Choroid plexus epithelial cell (primary cell): ENCODE data around the gene CDV3.
"Not testable (repeated sequence)": the region's sequence is repeated elsewhere in the genome, so short reads cannot be mapped to it uniquely, and the experiment has no call there.

Experiments used
- DNase-seq: peaks from one replicate; pipeline ENCODE4 v3.0.0-alpha.2; 2010; ENCODE audit warnings: low read depth
- H3K4me3 ChIP-seq: 2 replicates; pipeline ENCODE4 v1.5.1; 2011; ENCODE audit warnings: low read depth, mild to moderate bottlenecking, control low read depth, low read length, moderate library complexity
- TF ChIP-seq, protein P1 (sequence below): conservative IDR thresholded peaks from 2 replicates; pipeline ENCODE4 v1.5.1; 2011; ENCODE audit warnings: low read depth, mild to moderate bottlenecking, control low read depth, inconsistent platforms, low read length, moderate library complexity

CDV3 gene

DNA sequence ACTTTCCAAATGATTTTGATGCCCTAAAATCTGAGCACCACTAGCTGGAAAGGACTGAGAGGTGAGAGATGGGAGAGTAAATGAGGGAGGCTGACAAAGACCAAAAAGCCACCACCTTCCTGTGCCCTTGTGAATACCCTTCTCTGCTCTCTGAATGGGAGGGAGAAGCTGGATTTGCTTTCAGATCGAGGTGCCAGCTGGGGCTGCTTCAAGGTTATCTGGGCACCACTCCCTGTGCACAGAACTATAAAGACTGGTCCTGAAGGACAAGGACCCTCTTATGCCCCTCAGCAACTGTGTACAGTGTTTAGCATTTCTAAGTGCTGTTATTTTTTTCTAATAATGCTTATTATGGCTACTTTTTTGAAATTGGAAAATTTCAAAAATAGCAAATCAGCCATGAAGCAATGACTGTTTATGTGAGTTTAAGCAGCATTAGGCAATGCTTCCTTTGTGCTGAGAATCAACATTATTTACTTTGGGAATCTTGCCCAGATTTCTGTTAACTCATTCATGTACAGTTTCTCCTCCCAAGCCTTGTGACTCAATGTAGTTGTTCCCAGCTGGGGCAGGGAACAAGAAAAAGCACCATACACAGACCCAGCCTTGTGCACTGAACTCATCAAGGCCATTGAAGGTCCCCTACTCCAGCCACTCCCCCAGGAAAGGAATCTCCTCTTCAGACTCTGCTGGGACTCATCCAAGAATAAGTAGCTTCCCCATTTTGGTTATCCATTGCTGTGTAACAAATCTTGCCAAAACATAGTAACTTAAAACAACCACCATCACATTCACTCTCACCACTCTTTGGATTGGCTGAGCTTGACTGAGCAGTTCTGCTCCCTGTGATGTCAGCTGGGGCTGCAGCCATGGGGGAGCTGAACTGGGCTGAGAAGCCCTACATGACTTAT, 37.3 kb upstream of the CDV3 start:
- H3K4me3 ChIP-seq: no peak overlapping the region
- DNase-seq: peak; percentile 95
- TF ChIP-seq, protein P1, sequence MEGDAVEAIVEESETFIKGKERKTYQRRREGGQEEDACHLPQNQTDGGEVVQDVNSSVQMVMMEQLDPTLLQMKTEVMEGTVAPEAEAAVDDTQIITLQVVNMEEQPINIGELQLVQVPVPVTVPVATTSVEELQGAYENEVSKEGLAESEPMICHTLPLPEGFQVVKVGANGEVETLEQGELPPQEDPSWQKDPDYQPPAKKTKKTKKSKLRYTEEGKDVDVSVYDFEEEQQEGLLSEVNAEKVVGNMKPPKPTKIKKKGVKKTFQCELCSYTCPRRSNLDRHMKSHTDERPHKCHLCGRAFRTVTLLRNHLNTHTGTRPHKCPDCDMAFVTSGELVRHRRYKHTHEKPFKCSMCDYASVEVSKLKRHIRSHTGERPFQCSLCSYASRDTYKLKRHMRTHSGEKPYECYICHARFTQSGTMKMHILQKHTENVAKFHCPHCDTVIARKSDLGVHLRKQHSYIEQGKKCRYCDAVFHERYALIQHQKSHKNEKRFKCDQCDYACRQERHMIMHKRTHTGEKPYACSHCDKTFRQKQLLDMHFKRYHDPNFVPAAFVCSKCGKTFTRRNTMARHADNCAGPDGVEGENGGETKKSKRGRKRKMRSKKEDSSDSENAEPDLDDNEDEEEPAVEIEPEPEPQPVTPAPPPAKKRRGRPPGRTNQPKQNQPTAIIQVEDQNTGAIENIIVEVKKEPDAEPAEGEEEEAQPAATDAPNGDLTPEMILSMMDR: no peak

DNA sequence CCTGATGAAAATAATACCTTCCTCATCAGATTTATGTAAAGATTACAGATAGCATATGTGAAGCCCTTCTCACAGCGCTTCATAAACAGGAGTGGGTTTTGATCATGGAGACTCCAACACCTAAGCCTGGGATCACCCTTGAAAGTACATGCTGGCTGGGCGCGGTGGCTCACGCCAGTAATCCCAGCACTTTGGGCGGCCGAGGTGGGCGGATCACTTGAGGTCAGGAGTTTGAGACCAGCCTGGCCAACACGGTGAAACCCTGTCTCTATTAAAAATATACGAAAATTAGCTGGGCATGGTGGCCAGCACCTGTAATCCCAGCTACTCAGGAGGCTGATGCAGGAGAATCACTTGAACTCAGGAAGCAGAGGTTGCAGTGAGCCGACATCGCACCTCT, 36.4 kb upstream of the CDV3 start:
- DNase-seq, H3K4me3 ChIP-seq: not testable (repeated sequence)

DNA sequence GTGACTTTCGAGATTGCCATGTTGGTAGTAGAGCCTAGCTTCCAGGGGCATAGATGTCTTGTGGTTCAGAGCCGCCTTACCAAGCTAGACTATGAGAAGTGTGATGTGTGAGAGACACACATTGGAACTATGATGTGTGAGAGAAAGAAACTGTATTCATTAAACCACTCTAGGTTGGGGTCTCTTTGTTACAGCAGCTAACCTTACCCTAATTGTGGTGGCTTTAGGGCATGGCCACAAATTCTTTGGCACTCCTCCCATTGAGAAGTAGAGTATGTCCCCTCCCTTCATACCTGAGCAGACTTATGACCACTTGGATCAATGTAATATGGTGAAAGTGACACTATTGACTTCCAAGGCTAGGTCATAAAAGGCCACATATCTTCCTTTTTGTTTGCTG, 35.3 kb upstream of the CDV3 start:
- no peak for DNase-seq
- H3K4me3 ChIP-seq: no peak overlapping the region
- TF ChIP-seq, protein P1: no peak

DNA sequence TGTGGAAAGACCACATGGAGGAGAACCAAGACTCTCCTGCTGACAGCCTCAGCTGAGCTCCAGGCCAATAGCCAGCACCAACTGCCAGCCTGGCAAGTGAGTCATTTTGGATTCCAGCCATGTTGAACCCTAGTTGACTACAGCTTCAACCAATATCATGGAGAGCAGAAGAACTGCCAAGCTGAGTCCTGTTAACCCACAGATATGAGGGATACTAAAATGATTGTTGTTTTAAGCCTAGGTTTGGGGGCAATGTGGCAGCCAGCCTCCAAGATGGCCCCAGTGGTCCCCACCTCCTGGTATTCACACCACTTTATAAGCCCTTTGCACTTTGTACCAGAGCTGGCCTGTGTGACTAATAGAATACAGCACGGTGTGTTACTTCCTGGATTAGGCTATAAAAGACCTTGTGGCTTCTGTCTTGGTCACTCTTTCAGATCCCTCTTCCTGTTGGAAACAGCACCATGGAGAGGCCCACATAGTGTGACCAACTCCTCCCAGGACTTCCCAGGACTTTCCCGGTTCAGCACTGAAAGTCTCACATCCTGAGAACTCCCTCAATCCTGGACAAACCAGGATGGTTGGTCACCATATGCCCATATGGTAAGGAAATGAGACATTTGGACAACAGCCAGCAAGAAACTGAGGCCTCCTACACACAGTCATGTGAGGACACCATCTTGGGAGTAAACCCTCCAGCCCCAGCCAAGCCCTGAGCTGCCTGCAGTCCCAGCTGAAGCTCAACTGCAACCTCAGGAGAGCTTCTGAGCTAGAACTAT, 32.4 kb upstream of the CDV3 start:
- TF ChIP-seq, protein P1: no peak
- no peak for DNase-seq
- H3K4me3 ChIP-seq: no peak overlapping the region

DNA sequence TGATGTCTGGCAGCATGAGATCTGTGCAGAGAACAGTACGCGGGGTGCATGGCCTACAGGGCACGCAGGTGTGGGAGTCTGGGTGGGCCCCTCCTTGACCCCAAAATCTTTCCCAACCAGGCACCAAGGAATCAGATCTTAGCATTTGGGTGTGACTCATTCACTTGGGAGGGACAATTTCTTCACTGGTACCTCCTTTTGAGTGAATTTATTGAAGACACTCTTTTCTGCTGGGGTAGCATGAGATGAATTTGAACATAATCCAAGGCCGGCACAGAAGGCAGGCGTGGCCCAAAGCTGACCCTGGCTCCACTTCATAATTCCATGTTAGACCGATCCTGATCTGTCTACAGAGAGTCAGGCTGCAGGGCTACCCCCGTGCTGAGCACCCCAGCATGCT, 30.6 kb upstream of the CDV3 start:
- H3K4me3 ChIP-seq: no peak overlapping the region
- no peak for DNase-seq
- TF ChIP-seq, protein P1: no peak

DNA sequence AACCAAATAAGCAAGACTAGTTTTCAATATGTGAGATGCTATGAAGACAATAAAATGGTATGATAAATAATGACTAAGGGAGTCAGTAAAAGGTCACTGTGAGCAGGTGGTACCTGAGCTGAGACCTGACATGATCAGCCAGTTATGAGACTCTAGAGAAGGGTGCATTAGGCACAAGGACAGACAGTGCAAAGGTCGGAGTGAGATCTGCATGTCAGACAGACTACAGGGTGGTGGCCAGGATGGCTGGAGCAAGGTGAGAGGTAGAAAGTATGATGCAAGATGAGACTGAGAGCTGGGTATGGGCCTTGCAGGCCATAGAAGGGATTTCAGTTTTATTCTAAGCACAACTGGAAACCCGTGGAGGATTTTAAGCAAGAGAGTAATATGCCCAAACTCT, 28.5 kb upstream of the CDV3 start:
- not testable (repeated sequence) for H3K4me3 ChIP-seq, DNase-seq

DNA sequence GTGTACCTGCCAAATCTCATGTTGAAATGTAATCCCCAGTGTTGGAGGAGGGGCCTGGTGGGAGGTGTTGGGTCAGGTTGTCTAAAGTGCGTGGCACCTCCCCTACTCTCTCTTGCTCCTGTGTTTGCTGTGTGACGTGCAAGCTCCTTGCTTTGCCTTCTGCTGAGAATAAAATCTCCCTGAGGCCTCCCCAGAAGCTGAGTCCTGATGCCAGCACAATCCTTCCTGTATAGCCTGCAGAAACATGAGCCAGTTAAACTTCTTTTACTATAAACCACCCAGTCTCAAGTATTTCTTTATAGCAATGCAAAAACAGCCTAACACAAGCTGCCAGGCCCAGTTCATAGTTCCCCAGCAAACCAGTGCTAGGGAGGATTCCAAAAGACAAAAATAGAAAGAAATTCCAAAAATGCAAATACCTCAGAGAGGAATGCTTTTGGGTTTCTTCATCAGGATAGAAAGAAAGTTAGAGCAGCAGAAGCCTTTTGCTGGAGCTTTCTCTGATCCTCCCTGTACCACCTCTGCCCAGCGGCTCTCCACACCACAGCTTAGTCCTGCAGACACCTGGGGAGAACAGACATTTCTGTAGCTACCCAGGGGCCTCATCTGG, 25.9 kb upstream of the CDV3 start:
- peak; percentile 84 for DNase-seq
- TF ChIP-seq, protein P1: no peak
- H3K4me3 ChIP-seq: no peak overlapping the region
